A549 (cell line): ENCODE results near the gene SETD2.

Experiments
- NPAS2 ChIP-seq: fragments of 250-450 bp; sonication (Bioruptor Pico); IDR thresholded peaks from 2 replicates; pipeline ENCODE4 v1.8.0; 2022; ENCODE audit warnings: mild to moderate bottlenecking, moderate library complexity, borderline replicate concordance
- POLR2A ChIP-seq: IDR thresholded peaks from 2 replicates; pipeline ENCODE4 v1.6.1; 2012; ENCODE audit warnings: mild to moderate bottlenecking, low read length

DNA sequence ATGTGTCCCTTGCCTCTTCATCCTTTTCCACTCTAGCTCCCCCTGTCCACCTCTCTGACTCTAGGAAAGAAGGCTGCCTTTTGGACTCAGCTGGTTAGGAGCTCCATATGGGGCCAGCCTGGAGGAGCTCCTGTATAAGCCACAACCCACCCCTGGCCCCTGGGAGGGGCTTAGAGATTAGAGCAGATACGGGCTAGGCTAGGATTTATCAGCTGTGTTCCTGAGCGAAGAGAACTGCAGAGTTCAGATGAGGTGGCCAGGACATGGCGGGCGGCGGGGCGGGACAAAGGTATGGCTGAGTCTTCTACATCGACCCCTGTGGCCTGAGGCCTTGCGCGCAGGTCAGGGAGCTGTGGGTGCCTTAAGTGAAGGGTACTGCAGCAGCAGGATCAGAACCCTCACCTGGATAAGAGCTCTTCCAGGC lies 176.6 kb downstream of the SETD2 start:
- TF ChIP-seq POLR2A (no peak), NPAS2 (no peak)
